Ascending aorta (tissue), 2 donors: ENCODE measurements around the gene CER1. TPM values are rescaled to one million over a fixed set of nuclear protein-coding genes. Genes with fewer than 3 reads are reported as not detected.

ENCODE experiments used
- DNase-seq, 2 donors: peaks; one replicate each; pipeline ENCODE4 v3.0.0-alpha.2; 2019; ENCODE audit warnings: low spot score in 2 of 2
- H3K27ac ChIP-seq, 2 donors: fragments of 200-600 bp; sonication (generic); one replicate each; pipeline ENCODE4 v1.5.1; 2016 to 2017; ENCODE audit warnings: mild to moderate bottlenecking in 1 of 2
- H3K27me3 ChIP-seq: fragments of 200-600 bp; sonication (generic); one replicate; pipeline ENCODE4 v1.5.1; 2017
- H3K36me3 ChIP-seq, 2 donors: fragments of 200-600 bp; sonication (generic); one replicate each; pipeline ENCODE4 v1.5.1; 2016
- H3K4me1 ChIP-seq, 2 donors: fragments of 200-600 bp; sonication (generic); one replicate each; pipeline ENCODE4 v1.5.1; 2016 to 2017; ENCODE audit warnings: mild to moderate bottlenecking in 1 of 2
- H3K4me3 ChIP-seq, 2 donors: fragments of 200-600 bp; sonication (generic); one replicate each; pipeline ENCODE4 v1.5.1; 2016 to 2017; ENCODE audit warnings: mild to moderate bottlenecking in 1 of 2
- H3K9me3 ChIP-seq, 2 donors: fragments of 200-600 bp; sonication (generic); one replicate each; pipeline ENCODE4 v1.5.1; 2016
- intact Hi-C: fragments of 100-400 bp; cut with DNase I; formaldehyde crosslinking; loops from one replicate; pipeline ENCODE4 v1.15.1; 2023
- total RNA-seq: library from RNA; depleted of rRNA; stranded (reverse); fragments of >200 nt; gene quantifications from one replicate; pipeline ENCODE4 v1.1.0, GENCODE V29; 2016
- TF ChIP-seq, protein P1 (sequence below), 3 experiments: fragments of 200-600 bp in 2 of 3; fragments of 450-650 bp in 1 of 3; sonication (generic) in 2 of 3; IDR thresholded peaks; one replicate each; pipeline ENCODE4 v1.5.1; 2016 to 2019; ENCODE audit warnings: antibody characterized with exemption in 3 of 3, mild to moderate bottlenecking in 1 of 3, moderate library complexity in 1 of 3

CER1 gene
- total RNA-seq, 1 donor from 2014 or later, result not detected

GRCh38 chr9:14715102-14715501, 7.4 kb downstream of the CER1 start:
- Histone ChIP-seq H3K9me3 (no peaks in the 10 kb centered on the region), H3K27ac (no peak overlapping the region), H3K4me3 (no peak overlapping the region), H3K27me3 (no peaks in the 10 kb centered on the region), H3K4me1 (no peaks in the 10 kb centered on the region), H3K36me3 (no peaks in the 10 kb centered on the region)
- DNase-seq, result no peak
- TF ChIP-seq, protein P1, sequence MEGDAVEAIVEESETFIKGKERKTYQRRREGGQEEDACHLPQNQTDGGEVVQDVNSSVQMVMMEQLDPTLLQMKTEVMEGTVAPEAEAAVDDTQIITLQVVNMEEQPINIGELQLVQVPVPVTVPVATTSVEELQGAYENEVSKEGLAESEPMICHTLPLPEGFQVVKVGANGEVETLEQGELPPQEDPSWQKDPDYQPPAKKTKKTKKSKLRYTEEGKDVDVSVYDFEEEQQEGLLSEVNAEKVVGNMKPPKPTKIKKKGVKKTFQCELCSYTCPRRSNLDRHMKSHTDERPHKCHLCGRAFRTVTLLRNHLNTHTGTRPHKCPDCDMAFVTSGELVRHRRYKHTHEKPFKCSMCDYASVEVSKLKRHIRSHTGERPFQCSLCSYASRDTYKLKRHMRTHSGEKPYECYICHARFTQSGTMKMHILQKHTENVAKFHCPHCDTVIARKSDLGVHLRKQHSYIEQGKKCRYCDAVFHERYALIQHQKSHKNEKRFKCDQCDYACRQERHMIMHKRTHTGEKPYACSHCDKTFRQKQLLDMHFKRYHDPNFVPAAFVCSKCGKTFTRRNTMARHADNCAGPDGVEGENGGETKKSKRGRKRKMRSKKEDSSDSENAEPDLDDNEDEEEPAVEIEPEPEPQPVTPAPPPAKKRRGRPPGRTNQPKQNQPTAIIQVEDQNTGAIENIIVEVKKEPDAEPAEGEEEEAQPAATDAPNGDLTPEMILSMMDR (IDR thresholded peaks at IDR 0.05), result no peak
- intact Hi-C loops, result no loop called here

DNA sequence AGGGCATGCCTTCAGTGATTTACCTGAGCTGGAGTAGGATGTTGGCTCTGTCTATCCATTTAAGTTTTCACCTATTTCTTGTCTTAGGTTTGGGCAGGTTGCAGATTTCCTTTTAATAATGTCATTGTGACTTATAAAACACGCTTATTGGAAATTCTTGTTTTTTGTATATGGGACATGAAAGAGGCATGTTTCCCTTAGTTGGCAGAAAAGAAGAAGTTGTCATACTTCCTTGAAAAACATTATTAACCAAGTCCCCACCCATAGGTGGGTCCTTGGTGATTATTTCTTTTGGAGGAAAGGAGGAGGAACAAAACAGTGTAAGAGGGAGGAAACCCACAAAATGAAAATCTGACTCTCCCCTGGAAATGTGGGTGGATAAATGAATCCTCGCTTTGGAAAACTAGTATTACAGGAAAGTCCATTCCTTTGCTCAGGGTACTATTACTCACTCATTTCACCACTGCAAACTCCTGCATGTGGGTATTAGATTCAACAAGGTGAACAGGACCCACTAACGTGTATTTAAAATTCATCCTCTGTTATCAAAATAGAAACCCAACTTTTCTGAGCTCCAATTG, 9.3 kb downstream of the CER1 start:
- DNase-seq, result no peak
- intact Hi-C loops, result no loop called here
- no peak overlapping the region for H3K27ac ChIP-seq
- no peaks in the 10 kb centered on the region for H3K4me1 ChIP-seq
- H3K4me3 ChIP-seq, result no peak overlapping the region
- H3K9me3 ChIP-seq, result peaks cover 0 to 3% of the 10 kb centered on the region in 2 donors
- TF ChIP-seq, protein P1 (IDR thresholded peaks at IDR 0.05), result no peak
- H3K27me3 ChIP-seq, result no peaks in the 10 kb centered on the region
- H3K36me3 ChIP-seq, result no peaks in the 10 kb centered on the region

DNA sequence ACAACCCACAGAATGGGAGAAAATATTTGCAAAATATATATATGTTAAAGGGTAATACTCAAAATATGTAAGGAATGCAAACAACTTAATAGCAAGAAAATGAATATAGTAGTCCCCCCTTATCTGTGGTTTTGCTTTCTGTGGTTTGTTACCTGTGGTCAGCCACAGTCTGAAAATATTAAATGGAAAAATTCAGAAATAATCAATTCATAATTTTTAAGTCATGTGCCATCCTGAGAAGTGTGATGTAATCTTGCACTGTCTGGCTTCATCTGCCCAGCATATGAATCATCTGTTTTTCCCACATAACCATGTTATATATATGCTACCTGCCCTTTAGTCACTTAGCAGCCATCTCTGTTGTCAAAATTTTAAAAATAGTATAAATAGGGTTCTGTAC, 11.7 kb downstream of the CER1 start:
- Histone ChIP-seq H3K4me1 (no peaks in the 10 kb centered on the region), H3K9me3 (peaks cover 4 to 13% of the 10 kb centered on the region in 2 donors), H3K4me3 (no peak overlapping the region), H3K27me3 (no peaks in the 10 kb centered on the region), H3K36me3 (no peaks in the 10 kb centered on the region), H3K27ac (no peak overlapping the region)
- intact Hi-C loops, result no loop called here
- DNase-seq, result no peak
- TF ChIP-seq, protein P1 (IDR thresholded peaks at IDR 0.05), result no peak

DNA sequence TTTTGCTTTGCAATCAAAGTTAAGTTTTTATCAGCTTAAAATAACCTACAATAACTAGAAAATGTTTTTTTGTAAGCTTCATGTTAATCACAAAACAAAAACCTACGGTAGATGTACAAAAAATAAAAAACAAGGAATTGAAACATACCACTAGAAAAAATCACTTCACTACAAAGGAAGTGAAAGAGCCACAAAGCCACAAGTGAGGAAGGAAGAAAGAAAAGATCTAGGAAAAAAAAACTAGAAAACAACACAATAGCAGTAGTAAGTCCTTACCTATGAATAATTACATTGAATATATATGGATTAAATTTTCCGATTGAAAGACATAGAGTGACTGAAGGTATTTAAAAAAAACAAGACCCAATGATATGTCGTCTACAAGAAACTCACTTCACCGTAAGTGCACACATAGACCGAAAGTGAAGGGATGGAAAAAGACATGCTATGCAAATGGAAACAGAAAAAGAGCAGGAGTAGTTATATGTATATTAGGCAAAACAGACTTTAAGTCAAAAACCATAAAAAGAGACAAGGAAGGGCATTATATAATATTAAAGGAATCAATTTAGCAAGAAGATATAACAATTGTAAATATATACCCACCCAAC, 15.9 kb downstream of the CER1 start:
- H3K9me3 ChIP-seq, result peaks cover 4 to 31% of the 10 kb centered on the region in 2 donors
- no peaks in the 10 kb centered on the region for H3K4me1 ChIP-seq
- no peaks in the 10 kb centered on the region for H3K27me3 ChIP-seq
- H3K36me3 ChIP-seq, result no peaks in the 10 kb centered on the region
- intact Hi-C loops, result no loop called here
- H3K27ac ChIP-seq, result no peak overlapping the region
- H3K4me3 ChIP-seq, result no peak overlapping the region
- TF ChIP-seq, protein P1 (IDR thresholded peaks at IDR 0.05), result no peak
- no peak for DNase-seq

GRCh38 chr9:14705079-14705478, 17.5 kb downstream of the CER1 start:
- intact Hi-C loops, result no loop called here
- no peak overlapping the region for H3K27ac ChIP-seq
- TF ChIP-seq, protein P1 (IDR thresholded peaks at IDR 0.05), result no peak
- H3K27me3 ChIP-seq, result no peaks in the 10 kb centered on the region
- H3K4me1 ChIP-seq, result no peaks in the 10 kb centered on the region
- no peak for DNase-seq
- H3K36me3 ChIP-seq, result no peaks in the 10 kb centered on the region
- H3K9me3 ChIP-seq, result peaks cover 4 to 31% of the 10 kb centered on the region in 2 donors
- no peak overlapping the region for H3K4me3 ChIP-seq
